ENCODE results near the gene HOXA10. TPM values are rescaled to one million over a fixed set of nuclear protein-coding genes. Genes with fewer than 3 reads are reported as not detected.

HOXA10 gene
- total RNA-seq, 1 experiment from 2014 or later: 19.6 TPM

DNA sequence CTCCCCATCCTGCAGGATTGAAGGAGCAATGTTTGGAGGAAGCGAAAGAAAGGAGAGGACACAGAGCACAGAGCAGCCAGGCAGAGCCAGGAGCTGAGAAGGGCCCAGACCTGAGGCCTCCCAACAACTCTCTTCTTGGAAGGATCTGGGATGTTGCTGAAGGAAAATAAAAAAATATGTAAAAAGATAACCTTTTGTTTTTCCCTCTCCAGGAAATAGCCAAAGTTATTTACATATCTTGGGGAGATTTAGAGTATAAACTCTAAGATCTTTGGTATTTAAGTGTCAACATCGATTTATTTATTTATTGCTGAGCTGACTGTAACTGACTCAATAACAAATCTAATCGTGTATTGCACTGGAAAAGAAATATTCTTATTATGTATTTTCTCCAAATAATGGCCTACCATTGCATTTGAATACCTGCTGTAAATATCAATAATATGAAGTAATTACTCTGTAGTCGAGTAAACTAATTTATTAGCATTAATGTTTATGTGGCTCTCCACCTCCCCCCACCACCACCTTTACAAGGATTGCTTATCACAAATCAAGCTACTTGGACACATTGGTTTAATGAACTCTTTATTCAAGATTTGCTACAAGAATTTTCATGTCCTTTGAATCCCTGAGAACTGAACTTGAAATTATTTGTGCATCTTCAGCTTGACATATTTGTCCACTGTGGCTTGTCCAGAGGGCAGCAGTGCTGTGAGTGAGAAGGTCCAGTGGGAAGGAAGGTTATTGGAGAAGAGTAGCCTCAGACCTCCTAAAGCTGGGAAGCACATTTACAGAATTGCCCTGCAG lies 12.8 kb upstream of the HOXA10 start:
- RAD21 ChIA-PET (ENCODE audit: low non-redundant PET in 1 of 2, low total read pairs in 2 of 2, uncharacterized antibody in 2 of 2, unreplicated experiment in 2 of 2): no interaction called here
- DNase-seq (ENCODE audit: low read depth, low spot score) (no peak), ATAC-seq (no peak)
- H3K27me3 ChIP-seq (ENCODE audit: insufficient read depth, low read length): no peaks in the 10 kb centered on the region
- H3K4me1 ChIP-seq (ENCODE audit: control insufficient read depth in 1 of 2, insufficient read depth in 2 of 2, low read length in 2 of 2): peaks cover 18 to 31% of the 10 kb centered on the region in 2 experiments
- intact Hi-C loops (cut with micrococcal nuclease): no loop called here
- no TSS peak for BruUV-seq (replicated peaks)
- H3K4me2 ChIP-seq (ENCODE audit: low read length): no peak overlapping the region
- peaks cover 19% of the 10 kb centered on the region; the same call in 1 of the 2 replicates for H3K79me2 ChIP-seq (ENCODE audit: insufficient read depth, low read length)
- H3K9me3 ChIP-seq (ENCODE audit: control insufficient read depth in 1 of 2, insufficient read depth in 1 of 2, low read depth in 1 of 2, low read length in 2 of 2): no peaks in the 10 kb centered on the region
- H3K27ac ChIP-seq (ENCODE audit: low read depth, low read length): no peak overlapping the region
- H3K4me3 ChIP-seq (replicated peaks in 1 of 2; ENCODE audit: low read depth in 1 of 2, low read length in 2 of 2): no peak overlapping the region
- no peaks in the 10 kb centered on the region for H3K36me3 ChIP-seq (ENCODE audit: control insufficient read depth in 1 of 2, insufficient read depth in 2 of 2, low read length in 2 of 2)
- CTCF ChIA-PET: interaction anchor here (2.2 kb wide), 1 partner anchor 9 kb away, joined by 8 read pairs; no protein-coding TSS in a partner anchor
- H3K9me2 ChIP-seq (ENCODE audit: insufficient read depth): no peaks in the 10 kb centered on the region
- no peak overlapping the region for H3K9ac ChIP-seq (ENCODE audit: low read length)
- POLR2A ChIA-PET: interaction anchor here (1.1 kb wide), 1 partner anchor 15 kb away, joined by 3 read pairs; no protein-coding TSS in a partner anchor
- H2AFZ ChIP-seq (ENCODE audit: low read depth, low read length, poor library complexity, severe bottlenecking): no peak overlapping the region
- no peaks in the 10 kb centered on the region for H4K20me1 ChIP-seq (ENCODE audit: insufficient read depth)
- no peak for TF ChIP-seq CEBPB (IDR thresholded peaks at IDR 0.05; ENCODE audit: low read depth)
- no peak for TF ChIP-seq POLR2A (IDR thresholded peaks at IDR 0.05; ENCODE audit: borderline replicate concordance, extremely low read depth, insufficient read depth, insufficient read length)
- TF ChIP-seq FOSL1 (IDR thresholded peaks at IDR 0.05; ENCODE audit: low read depth): no peak
- no peak for TF ChIP-seq ATF3 (IDR thresholded peaks at IDR 0.05)
- TF ChIP-seq TCF7L2 (IDR thresholded peaks at IDR 0.05; ENCODE audit: borderline replicate concordance, extremely low read depth, insufficient read depth, insufficient read length): no peak
- TF ChIP-seq MAX (IDR thresholded peaks at IDR 0.05): no peak
- no peak for TF ChIP-seq ZFX (IDR thresholded peaks at IDR 0.05)
